Ascending aorta (tissue), 2 donors: Measurements from ENCODE around the gene COX7C. TPM values are rescaled to one million over a fixed set of nuclear protein-coding genes. Genes with fewer than 3 reads are reported as not detected.
"Not testable (repeated sequence)": the region's sequence is repeated elsewhere in the genome, so short reads cannot be mapped to it uniquely, and the experiment has no call there.

Source experiments
- DNase-seq, 2 donors: peaks; one replicate each; pipeline ENCODE4 v3.0.0-alpha.2; 2019; ENCODE audit warnings: low spot score in 2 of 2
- H3K27ac ChIP-seq, 2 donors: fragments of 200-600 bp; sonication (generic); one replicate each; pipeline ENCODE4 v1.5.1; 2016 to 2017; ENCODE audit warnings: mild to moderate bottlenecking in 1 of 2
- H3K27me3 ChIP-seq: fragments of 200-600 bp; sonication (generic); one replicate; pipeline ENCODE4 v1.5.1; 2017
- H3K36me3 ChIP-seq, 2 donors: fragments of 200-600 bp; sonication (generic); one replicate each; pipeline ENCODE4 v1.5.1; 2016
- H3K4me1 ChIP-seq, 2 donors: fragments of 200-600 bp; sonication (generic); one replicate each; pipeline ENCODE4 v1.5.1; 2016 to 2017; ENCODE audit warnings: mild to moderate bottlenecking in 1 of 2
- H3K4me3 ChIP-seq, 2 donors: fragments of 200-600 bp; sonication (generic); one replicate each; pipeline ENCODE4 v1.5.1; 2016 to 2017; ENCODE audit warnings: mild to moderate bottlenecking in 1 of 2
- H3K9me3 ChIP-seq, 2 donors: fragments of 200-600 bp; sonication (generic); one replicate each; pipeline ENCODE4 v1.5.1; 2016
- CTCF ChIP-seq, 3 experiments: fragments of 200-600 bp in 2 of 3; fragments of 450-650 bp in 1 of 3; sonication (generic) in 2 of 3; IDR thresholded peaks; one replicate each; pipeline ENCODE4 v1.5.1; 2016 to 2019; ENCODE audit warnings: antibody characterized with exemption in 3 of 3, mild to moderate bottlenecking in 1 of 3, moderate library complexity in 1 of 3
- intact Hi-C: fragments of 100-400 bp; cut with DNase I; formaldehyde crosslinking; loops from one replicate; pipeline ENCODE4 v1.15.1; 2023
- total RNA-seq: library from RNA; depleted of rRNA; stranded (reverse); fragments of >200 nt; gene quantifications from one replicate; pipeline ENCODE4 v1.1.0, GENCODE V29; 2016

Gene COX7C
- total RNA-seq, 1 donor from 2014 or later, result 128 TPM

- H3K9me3 ChIP-seq, result no peaks in the 10 kb centered on the region
- intact Hi-C loops, result no loop called here
- H3K27ac ChIP-seq, result no peak overlapping the region
- H3K4me3 ChIP-seq, result no peak overlapping the region
- no peaks in the 10 kb centered on the region for H3K27me3 ChIP-seq
- H3K4me1 ChIP-seq, result no peaks in the 10 kb centered on the region
- no peak for DNase-seq
- H3K36me3 ChIP-seq, result no peaks in the 10 kb centered on the region
- no peak for TF ChIP-seq CTCF (IDR thresholded peaks at IDR 0.05)
These were observed 28.9 kb downstream of the COX7C start for GRCh38 chr5:86646671-86647070.

- Histone ChIP-seq H3K4me3 (no peak overlapping the region), H3K4me1 (no peaks in the 10 kb centered on the region), H3K9me3 (no peaks in the 10 kb centered on the region), H3K27ac (no peak overlapping the region), H3K36me3 (no peaks in the 10 kb centered on the region), H3K27me3 (no peaks in the 10 kb centered on the region)
- no peak for DNase-seq
- intact Hi-C loops, result no loop called here
- TF ChIP-seq CTCF (IDR thresholded peaks at IDR 0.05), result no peak
These were observed 32.2 kb downstream of the COX7C start for GRCh38 chr5:86649832-86650505.

GRCh38 chr5:86660771-86661170 lies 43.0 kb downstream of the COX7C start:
- H3K4me3 ChIP-seq, H3K27ac ChIP-seq, H3K4me1 ChIP-seq, H3K36me3 ChIP-seq, DNase-seq, H3K9me3 ChIP-seq, intact Hi-C loops, H3K27me3 ChIP-seq: not testable (repeated sequence)

GRCh38 chr5:86664173-86664572 lies 46.4 kb downstream of the COX7C start:
- DNase-seq, result no peak
- Histone ChIP-seq H3K27me3 (no peaks in the 10 kb centered on the region), H3K9me3 (no peaks in the 10 kb centered on the region), H3K27ac (no peak overlapping the region), H3K36me3 (no peaks in the 10 kb centered on the region), H3K4me3 (no peak overlapping the region), H3K4me1 (no peaks in the 10 kb centered on the region)
- intact Hi-C loops, result no loop called here
- no peak for TF ChIP-seq CTCF (IDR thresholded peaks at IDR 0.05)

- DNase-seq, result no peak
- H3K27me3 ChIP-seq, result no peaks in the 10 kb centered on the region
- H3K9me3 ChIP-seq, result no peaks in the 10 kb centered on the region
- intact Hi-C loops, result no loop called here
- no peak overlapping the region for H3K27ac ChIP-seq
- no peak overlapping the region for H3K4me3 ChIP-seq
- no peaks in the 10 kb centered on the region for H3K36me3 ChIP-seq
- no peaks in the 10 kb centered on the region for H3K4me1 ChIP-seq
- TF ChIP-seq CTCF (IDR thresholded peaks at IDR 0.05), result no peak
These were observed 48.4 kb downstream of the COX7C start for GRCh38 chr5:86665984-86666760.

- Histone ChIP-seq H3K4me1 (no peaks in the 10 kb centered on the region), H3K27me3 (no peaks in the 10 kb centered on the region), H3K4me3 (no peak overlapping the region), H3K36me3 (no peaks in the 10 kb centered on the region), H3K27ac (no peak overlapping the region), H3K9me3 (no peaks in the 10 kb centered on the region)
- intact Hi-C loops, result no loop called here
- no peak for TF ChIP-seq CTCF (IDR thresholded peaks at IDR 0.05)
- no peak for DNase-seq
These were observed 49.2 kb downstream of the COX7C start for GRCh38 chr5:86666981-86667380.
